CMK (cell line): ENCODE data around the gene WDR90.

Source experiments
- DNase-seq: peaks from one replicate; pipeline ENCODE4 v3.0.0-alpha.2; 2010; ENCODE audit warnings: low read depth

WDR90 gene

DNA sequence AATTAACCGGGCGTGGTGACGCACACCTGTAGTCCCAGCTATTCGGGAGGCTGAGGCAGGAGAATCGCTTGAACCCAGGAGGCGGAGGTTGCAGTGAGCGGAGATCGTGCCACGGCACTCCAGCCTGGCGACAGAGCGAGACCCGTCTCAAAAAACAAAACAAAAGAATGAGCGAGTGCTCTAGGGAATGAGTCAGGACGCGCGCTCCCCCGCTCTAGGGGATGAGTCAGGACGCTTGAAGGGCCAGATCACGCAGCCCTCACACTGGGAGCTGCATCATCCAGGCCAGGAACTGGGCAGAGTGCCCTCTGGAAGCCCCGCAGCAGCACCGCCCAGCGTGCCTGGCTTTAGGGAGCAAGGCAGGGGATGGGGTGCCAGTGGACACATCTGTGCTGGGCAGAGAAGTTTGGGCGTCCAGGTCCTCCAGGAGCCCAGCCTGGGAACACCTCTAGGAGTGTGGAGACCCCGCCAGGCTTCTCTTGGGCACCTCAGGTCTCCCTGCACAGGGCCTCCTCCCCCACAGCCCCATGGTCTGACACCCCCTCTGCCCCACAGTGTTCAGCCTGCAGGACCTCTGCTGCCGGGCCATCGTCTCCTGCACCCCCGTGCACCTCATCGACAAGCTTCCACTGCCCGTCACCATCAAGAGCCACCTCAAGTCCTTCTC lies 22.2 kb upstream of the WDR90 start:
- no peak for DNase-seq

DNA sequence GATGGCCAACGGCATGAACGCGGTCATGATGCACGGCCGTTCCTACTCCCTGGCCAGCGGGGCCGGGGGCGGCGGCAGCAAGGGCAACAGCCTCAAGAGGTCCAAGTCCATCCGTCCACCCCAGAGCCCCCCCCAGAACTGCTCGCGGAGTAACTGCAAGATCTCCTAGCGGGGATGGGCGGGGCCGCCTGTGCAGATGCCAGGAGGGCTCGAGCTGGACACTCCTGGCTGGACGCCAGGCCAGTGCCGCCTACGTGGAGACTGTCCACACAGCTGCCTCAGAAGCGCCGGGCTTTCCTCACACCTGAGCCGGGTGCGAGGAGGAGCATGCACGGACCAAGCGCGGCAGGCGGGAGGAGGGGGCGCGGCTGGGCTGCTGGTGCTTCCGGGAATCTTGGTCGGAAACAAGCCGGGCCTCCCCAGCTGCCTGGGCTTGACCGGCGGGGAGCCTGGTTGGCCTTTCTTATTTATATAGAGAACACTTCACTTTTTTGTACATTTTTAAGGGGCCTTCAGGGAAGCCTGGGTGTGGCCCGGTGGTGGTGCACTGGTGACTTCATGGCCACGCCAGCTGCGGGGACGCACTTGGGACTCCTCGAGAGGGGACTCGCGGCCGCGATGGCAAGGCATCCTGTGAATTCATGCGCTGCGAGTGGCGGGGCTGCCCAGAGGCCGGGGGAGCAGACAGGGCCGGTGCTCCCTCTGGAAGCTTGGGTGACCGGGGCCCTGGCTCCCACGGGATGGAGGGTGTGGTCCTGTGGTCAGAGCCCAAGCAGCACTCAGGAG lies 21.5 kb upstream of the WDR90 start:
- DNase-seq, result no peak

DNA sequence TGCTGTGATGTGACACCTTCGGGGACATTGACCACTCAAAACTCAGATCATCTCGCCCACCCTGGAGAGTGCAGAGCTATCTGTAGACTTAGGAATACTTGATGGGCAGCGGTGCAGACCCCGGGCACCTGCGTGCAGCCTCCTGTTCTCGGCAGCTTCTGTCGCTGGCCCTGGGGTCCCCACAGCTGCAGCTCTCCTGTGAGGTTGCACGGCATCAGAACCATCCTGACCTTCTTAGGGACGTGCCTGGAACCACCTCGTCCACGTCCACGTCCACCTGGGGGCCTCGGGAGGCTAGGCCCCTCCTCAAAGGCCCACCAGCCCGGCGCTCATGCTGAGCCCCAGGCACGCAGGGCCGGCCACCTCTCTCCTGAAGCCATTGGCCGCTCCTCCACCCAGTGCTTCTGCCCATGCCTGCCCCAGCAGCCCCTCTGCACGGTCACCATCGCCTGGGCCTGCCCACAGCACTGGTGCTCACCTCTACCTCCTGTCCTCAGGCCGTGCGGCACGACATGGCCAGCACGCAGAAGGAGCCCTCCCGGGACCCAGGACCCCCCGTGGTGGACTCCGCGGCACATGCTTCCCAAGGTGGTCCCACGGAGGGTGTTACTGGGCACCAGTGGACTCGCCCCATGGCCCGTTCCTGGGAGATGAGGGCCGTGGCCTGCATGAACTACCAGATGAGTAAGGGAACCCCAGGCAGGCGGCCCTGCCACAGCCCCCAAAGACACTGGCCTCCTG lies 20.7 kb upstream of the WDR90 start:
- DNase-seq, result no peak

DNA sequence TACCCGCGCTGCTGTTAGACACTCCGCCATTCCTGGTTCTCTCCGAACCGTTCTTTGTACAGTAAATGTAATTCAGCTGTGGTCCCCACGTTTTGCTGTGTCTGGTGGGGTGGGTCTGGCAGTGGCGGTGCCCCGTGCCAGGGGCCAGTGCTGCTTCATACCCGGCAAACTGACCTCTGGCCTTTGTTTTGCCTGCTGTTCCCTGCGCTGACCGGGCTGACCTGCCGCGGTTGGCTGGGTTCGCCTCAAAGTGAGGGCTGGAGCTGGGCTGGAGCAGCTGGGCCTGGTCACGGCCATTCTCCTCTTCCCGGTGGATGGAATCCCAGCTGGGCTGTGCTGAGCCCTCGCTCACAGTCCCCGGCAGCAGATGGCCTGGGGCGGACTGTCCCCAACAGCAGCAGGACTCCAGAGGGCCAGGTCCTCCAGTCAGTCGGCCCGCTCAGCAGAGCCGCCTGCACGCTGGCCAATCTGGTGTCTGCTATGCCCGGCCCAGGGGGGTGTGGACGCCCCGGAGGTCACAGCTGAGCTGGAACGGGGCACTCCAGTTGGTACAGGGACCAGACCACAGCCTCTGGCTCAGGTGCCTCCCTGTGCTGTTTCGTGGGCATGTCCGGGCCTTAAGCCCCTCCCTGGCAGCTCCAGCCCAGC lies 19.9 kb upstream of the WDR90 start:
- DNase-seq, result no peak

DNA sequence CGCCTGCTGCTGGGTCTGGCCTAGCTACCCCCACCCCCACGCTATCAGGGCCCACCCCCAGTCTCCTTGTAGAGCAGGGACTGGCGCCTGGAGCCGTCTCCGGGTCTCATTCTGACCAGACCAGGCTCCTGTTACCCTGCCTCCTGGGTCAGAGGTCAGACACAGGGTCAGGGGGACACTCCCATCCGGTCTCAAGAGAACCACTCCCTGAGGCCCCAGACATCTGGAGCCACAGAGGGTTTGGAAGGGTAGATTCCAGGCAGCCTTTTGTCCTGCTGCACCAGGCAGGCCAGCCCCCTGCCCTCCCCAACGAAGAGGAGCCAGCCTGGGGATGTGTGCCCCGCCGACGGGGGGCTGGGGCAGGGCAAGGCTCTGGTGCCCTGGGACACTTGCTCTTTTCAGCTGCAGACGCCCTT lies 19.3 kb upstream of the WDR90 start:
- no peak for DNase-seq

DNA sequence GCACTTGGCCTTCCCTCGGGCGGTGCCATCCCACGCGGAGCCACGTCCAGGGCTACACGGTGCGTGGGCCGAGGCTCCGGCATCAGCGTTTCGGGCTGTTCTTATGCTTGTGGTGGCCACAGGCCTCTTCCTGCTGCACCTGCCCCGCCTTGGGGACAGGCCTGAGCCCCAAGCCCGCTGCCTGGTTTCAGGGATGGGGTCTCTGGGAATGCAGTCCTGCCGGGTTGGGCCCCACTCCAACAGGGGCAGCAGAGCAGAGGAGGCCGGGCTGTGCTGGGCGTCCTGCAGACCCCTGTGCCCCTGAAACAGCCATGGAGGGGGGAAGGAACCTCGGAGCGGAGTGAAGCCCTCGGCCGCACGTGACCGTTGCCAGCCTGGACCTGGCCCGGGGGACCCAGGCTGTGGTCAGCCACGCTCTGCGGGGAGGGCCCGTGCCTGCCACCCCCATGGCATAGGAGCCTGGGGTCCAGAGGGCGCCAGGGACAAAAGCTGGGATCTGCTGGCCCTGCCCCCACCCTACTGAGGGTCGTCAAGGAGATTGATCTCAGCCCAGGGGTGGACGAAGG lies 18.8 kb upstream of the WDR90 start:
- no peak for DNase-seq

DNA sequence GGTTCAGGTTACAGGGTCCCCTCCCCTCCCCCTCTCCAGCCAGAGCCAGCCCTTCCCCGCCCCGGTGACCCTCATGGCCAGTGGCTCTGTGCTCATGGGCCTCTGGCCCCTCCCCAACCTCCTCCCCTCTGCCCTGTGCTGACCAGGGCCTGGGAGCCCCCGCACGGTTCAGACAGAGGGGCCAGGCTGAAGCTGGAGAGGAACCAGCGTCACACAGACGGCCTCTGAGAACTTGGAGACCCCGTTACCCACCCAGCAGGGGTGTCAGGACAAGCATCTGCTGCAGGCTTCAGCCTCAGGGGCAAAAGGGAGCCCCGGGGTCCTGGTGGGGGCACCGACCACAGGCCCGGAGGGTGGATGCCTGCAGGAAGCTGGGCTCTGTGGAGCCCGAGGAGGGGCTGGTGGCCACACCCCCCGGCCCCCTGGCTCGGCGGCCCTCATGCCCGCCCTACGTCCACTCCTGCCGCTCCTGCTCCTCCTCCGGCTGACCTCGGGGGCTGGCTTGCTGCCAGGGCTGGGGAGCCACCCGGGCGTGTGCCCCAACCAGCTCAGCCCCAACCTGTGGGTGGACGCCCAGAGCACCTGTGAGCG lies 18.3 kb upstream of the WDR90 start, which contains the start of gene WFIKKN1:
Gene WFIKKN1 (plus strand): TSS at position 171 of the 591 bp plus-strand sequence. CDS start 269 bp downstream, at position 440.
- no peak for DNase-seq

DNA sequence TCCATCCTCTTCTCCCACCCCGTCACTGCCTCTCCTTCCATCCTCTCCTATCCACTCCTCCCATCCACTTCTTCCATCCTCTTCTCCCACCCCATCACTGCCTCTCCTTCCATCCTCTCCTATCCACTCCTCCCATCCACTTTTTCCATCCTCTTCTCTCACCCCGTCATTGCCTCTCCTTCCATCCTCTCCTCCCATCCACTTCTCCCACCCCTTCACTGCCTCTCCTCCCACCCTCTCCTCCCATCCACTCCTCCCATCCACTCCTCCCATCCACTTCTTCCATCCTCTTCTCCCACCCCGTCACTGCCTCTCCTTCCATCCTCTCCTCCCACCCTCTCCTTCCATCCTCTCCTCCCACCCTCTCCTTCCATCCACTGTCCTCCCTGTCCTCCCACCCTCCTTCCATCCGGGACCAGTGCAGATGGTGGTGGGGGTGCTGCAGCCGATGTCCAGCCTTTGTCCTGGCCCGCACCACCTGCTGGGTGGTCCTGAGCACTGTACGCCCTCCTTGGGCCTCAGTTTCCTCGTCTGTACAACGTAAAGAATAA lies 17.3 kb upstream of the WDR90 start:
- DNase-seq, result no peak

DNA sequence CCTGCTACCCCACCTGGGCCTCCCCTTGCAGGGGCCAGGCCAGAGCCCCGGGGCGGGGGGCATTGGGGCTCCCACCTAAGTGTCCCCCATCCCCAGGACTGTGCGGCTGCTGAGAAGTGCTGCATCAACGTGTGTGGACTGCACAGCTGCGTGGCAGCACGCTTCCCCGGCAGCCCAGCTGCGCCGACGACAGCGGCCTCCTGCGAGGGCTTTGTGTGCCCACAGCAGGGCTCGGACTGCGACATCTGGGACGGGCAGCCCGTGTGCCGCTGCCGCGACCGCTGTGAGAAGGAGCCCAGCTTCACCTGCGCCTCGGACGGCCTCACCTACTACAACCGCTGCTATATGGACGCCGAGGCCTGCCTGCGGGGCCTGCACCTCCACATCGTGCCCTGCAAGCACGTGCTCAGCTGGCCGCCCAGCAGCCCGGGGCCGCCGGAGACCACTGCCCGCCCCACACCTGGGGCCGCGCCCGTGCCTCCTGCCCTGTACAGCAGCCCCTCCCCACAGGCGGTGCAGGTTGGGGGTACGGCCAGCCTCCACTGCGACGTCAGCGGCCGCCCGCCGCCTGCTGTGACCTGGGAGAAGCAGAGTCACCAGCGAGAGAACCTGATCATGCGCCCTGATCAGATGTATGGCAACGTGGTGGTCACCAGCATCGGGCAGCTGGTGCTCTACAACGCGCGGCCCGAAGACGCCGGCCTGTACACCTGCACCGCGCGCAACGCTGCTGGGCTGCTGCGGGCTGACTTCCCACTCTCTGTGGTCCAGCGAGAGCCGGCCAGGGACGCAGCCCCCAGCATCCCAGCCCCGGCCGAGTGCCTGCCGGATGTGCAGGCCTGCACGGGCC lies 16.5 kb upstream of the WDR90 start:
- DNase-seq, result no peak

DNA sequence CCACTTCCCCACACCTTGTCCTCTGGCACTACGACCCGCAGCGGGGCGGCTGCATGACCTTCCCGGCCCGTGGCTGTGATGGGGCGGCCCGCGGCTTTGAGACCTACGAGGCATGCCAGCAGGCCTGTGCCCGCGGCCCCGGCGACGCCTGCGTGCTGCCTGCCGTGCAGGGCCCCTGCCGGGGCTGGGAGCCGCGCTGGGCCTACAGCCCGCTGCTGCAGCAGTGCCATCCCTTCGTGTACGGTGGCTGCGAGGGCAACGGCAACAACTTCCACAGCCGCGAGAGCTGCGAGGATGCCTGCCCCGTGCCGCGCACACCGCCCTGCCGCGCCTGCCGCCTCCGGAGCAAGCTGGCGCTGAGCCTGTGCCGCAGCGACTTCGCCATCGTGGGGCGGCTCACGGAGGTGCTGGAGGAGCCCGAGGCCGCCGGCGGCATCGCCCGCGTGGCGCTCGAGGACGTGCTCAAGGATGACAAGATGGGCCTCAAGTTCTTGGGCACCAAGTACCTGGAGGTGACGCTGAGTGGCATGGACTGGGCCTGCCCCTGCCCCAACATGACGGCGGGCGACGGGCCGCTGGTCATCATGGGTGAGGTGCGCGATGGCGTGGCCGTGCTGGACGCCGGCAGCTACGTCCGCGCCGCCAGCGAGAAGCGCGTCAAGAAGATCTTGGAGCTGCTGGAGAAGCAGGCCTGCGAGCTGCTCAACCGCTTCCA lies 15.7 kb upstream of the WDR90 start:
- DNase-seq, result no peak

DNA sequence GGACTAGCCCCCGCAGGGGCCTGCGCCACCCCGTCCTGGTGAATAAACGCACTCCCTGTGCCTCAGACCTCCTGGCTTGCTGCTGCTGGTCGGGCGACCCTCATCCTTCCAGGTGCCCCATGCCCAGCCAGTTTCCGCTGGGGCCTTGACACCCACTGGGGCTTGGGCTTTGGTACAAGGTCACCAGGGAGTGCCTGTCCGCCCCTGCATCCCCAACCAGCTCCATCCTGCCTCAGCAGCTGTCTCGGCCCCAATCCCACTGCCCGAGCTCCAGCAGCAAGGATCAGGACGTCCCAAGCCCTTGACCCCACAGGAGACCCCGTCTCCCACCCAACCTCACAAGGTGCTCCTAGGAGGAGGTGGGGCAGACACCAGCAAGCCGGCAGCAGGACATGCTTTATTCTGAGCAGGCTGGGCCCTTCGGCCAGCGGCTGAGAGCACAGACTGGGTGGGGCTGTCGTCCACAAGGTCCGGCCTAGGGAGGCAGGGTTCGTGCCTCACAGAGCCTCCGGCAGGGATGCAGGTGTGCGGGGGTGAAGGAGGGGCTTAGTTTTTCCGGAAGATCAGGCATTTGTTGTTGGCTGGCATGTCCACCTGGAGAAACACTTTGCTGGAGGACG lies 15.0 kb upstream of the WDR90 start:
- no peak for DNase-seq

DNA sequence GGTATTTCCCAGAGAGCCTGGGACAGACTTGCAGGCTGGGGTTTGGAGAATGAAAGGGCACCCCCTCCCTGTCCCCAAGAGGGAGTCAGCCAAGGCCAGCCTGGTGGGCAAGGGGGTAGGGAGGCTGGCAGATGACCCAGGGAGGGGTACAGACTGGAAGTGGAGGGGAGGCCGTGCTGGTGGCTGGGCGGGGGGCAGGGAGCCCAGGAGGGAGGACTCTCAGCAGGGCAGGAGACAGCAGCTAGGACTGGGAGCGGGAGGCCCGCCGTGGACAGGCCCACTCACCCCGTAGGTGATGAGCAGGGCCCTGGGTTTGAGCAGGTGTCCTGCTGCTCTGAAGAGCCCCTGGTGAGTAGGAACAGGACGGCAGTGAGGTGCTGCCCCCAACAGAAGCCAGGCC lies 14.2 kb upstream of the WDR90 start:
- DNase-seq, result no peak

DNA sequence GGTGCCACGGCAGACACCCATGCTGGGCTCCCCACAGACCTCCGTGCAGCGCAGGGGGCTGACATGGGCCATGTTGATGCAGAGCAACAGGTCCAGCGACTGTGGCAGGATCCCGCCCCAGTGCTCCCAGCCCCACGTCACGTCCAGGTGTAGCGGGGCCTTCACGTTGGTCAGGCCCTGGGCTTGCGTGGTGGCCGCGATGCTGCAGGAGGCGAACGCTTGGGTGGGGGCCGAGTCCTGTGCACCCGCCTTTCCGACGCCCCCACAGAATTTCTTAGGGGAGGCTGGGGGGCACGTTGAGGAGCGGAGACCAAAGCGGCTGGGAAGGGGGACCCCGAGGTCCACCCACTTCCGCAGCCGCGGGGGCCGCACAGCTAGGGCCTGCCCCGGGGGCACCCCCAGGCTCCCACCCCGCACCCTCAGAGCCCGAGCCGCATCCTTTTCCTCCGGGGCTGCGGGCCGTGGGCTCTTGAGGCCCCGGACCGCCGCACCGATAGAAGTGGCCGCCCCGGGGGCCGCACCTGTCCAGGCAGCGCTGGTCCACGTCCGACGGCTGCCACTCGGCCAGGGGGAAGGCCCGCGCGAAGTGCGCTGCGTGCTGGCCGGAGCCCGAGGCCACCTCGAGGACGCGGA lies 13.5 kb upstream of the WDR90 start:
- no peak for DNase-seq

DNA sequence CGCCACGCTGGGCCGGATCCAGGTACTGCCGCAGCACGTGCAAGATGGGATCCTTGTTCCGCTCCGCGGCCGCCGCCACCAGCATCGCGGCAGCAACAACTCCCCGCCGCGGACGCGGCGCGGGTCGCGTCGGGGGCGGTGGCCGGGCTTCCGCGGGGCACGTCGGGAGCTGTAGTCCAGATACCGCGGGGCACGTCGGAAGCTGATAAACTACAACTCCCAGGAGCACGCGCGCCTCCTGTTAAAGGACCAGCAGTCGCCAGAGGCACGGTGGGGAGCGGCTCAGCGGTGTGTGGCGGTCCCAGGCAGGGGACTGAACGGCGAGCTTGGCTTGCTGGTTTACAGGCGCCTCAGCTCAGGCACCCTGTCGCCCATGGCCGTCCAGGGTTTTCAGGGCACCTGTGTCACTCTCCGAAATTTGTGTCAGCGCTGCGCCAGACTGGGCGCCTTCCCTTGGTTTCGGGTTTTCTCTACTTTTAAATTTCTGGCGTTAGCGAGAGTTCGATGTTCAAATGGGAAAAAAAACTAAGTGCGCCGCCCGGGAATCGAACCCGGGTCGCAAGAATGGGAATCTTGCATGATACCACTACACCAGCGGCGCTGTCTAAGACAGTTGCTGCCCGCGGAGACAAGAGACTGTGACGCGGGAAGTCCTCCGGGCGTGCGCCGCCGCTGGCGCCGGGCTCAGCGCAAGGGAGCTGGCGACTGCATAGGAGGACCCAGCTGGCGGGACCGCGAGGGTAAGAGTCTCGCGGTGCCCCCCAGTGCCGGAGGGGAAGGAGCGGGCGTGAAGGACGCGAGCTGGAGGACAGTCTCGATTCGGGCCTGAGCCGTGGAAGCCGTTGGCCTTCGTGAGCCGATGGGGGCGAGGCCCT lies 12.7 kb upstream of the WDR90 start, which contains the start of gene METTL26:
Gene METTL26 (minus strand): TSS at position 100 of the 875 bp plus-strand sequence. CDS start 15 bp downstream, at position 85.
- peak; percentile 91 for DNase-seq

DNA sequence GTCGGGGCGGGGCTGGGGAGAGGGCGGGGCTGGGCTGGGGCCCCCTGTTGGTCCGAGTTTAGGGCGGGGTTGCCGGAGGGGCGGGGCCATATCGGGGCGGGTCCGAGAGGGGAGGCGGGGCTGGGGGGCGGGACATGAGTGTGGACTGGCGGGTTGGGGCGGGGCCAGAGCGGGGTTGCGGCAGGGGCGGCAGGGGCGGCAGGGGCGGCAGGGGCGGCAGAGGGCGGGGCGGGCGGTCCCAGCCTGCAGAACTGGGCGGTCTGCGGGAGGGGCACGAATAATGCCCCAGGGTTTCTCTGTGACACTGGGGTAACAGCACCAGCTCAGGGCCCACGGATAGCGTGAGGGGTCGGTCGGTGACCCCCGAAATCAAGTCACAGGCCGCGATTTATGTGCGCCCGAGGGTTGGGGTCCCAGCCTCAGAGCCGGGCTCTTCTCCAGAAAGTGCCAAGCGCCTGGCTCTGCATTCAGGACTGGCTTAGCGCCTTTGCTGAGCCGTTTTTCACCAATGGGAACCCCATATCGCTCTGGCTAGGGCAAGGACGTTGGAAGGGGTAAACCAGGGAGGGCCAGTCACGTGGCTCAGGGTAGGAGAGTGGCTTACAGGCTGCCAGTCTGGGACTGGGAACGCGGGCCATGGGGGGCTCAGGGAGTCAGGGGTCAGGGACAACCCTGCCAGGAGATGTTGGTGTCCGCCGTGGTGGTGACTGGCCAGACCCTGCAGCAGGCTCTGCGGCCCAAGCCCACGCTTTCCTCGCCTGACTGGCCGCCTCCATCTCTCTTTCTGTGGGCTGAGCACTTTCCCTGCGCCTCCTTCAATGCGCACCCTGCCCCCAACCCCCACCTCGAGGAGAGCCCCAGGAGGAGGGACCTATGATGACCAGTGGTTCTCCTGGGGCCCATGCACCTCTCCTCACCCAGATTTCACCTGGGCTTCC lies 11.8 kb upstream of the WDR90 start:
- DNase-seq, result no peak

DNA sequence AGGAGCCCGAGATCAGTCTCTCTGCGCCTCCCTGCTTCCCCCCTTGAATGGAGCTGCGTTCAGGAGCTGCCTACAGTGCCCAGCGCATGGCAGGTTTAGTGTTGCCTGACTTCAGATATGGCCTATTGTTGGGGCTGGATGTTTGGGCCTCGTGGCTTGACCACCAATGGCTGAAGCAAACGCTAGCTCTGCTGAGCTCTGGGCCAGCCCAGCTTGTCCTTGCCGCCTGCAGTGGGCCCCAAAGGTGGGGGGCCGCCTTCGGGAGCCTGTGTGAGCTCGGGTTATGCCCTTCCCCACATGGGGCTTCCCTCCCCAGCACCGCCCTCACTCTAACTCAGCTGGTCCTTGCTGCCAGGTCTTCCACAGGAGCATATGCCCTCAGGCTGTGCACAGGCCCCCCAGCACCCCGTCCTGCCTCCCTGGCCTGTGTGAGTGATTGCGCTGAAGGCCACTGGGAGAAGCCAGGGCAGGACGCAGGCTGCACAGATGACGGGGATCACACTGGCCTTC lies 11.1 kb upstream of the WDR90 start:
- DNase-seq, result no peak
